Measurements from ENCODE around the gene RPAP3. TPM values are rescaled to one million over a fixed set of nuclear protein-coding genes. Genes with fewer than 3 reads are reported as not detected.

Gene RPAP3
- total RNA-seq, 4 donors from 2014 or later: 17.9 to 24.9 (median 21.4) TPM

- Histone ChIP-seq H3K4me3 (replicated peaks in 1 of 3) (no peak overlapping the region), H3K27me3 (no peaks in the 10 kb centered on the region), H3K9me3 (no peaks in the 10 kb centered on the region), H3K4me1 (peaks cover 35 to 63% of the 10 kb centered on the region in 2 donors), H3K36me3 (peaks cover 20 to 21% of the 10 kb centered on the region in 2 donors), H3K27ac (peak overlapping the region in 2 of 3 donors; percentile 1 to 50)
- intact Hi-C loops (cut with DNase I): loop anchor here (5.0 kb wide), 1 partner anchor 34 kb away; no protein-coding TSS in a partner anchor
- WGBS, 2 donors: 85 to 86% methylated on average over 9 of the region's 9 CpGs
- TF ChIP-seq POLR2A (IDR thresholded peaks at IDR 0.05) (no peak), CTCF (IDR thresholded peaks at IDR 0.05) (no peak)
- no peak for DNase-seq
Measured at GRCh38 chr12:47743311-47743860, 37.6 kb upstream of the RPAP3 start.

GRCh38 chr12:47742253-47742825 lies 36.5 kb upstream of the RPAP3 start:
- H3K36me3 ChIP-seq: peaks cover 10 to 11% of the 10 kb centered on the region in 2 donors
- no peaks in the 10 kb centered on the region for H3K27me3 ChIP-seq
- H3K4me1 ChIP-seq: peaks cover 41 to 72% of the 10 kb centered on the region in 2 donors
- TF ChIP-seq CTCF (IDR thresholded peaks at IDR 0.05) (peak; percentile 90 to 98 (median 94)), POLR2A (IDR thresholded peaks at IDR 0.05) (no peak)
- 80 to 81% methylated on average over 7 of the region's 7 CpGs for WGBS, 2 donors
- no peak overlapping the region for H3K4me3 ChIP-seq (replicated peaks in 1 of 3)
- intact Hi-C loops (cut with DNase I): loop anchor here (5.0 kb wide), 1 partner anchor 35 kb away; no protein-coding TSS in a partner anchor
- no peaks in the 10 kb centered on the region for H3K9me3 ChIP-seq
- H3K27ac ChIP-seq: peak overlapping the region in 1 of 3 donors; percentile 43
- DNase-seq: peak; percentile 47 to 65

- peaks cover 0 to 1% of the 10 kb centered on the region in 2 donors for H3K36me3 ChIP-seq
- H3K9me3 ChIP-seq: no peaks in the 10 kb centered on the region
- H3K4me1 ChIP-seq: peaks cover 50 to 79% of the 10 kb centered on the region in 2 donors
- 8 to 18% methylated on average over 4 of the region's 4 CpGs for WGBS, 2 donors
- intact Hi-C loops (cut with DNase I): loop anchor here (5.0 kb wide), 1 partner anchor 36 kb away; no protein-coding TSS in a partner anchor
- peak; percentile 96 for DNase-seq
- no peak for TF ChIP-seq CTCF (IDR thresholded peaks at IDR 0.05)
- TF ChIP-seq POLR2A (IDR thresholded peaks at IDR 0.05): no peak
- no peak overlapping the region for H3K4me3 ChIP-seq (replicated peaks in 1 of 3)
- H3K27ac ChIP-seq: peak overlapping the region; percentile 81 to 91 (median 84)
- H3K27me3 ChIP-seq: no peaks in the 10 kb centered on the region
Measured at GRCh38 chr12:47741340-47741703, 35.5 kb upstream of the RPAP3 start.

- H3K27me3 ChIP-seq: no peaks in the 10 kb centered on the region
- WGBS, 2 donors: 40 to 43% methylated on average over 9 to 18 of the region's 21 CpGs
- no peak overlapping the region for H3K4me3 ChIP-seq (replicated peaks in 1 of 3)
- no peaks in the 10 kb centered on the region for H3K9me3 ChIP-seq
- peak overlapping the region; percentile 81 to 91 (median 84) for H3K27ac ChIP-seq
- TF ChIP-seq CTCF (IDR thresholded peaks at IDR 0.05) (peak in 3 of 6 experiments; percentile 6 to 27 (median 25)), POLR2A (IDR thresholded peaks at IDR 0.05) (no peak)
- peaks cover 51 to 79% of the 10 kb centered on the region in 2 donors for H3K4me1 ChIP-seq
- intact Hi-C loops (cut with DNase I): loop anchor here (5.0 kb wide), 1 partner anchor 37 kb away; no protein-coding TSS in a partner anchor
- peak; percentile 78 to 81 for DNase-seq
- no peaks in the 10 kb centered on the region for H3K36me3 ChIP-seq
Measured at GRCh38 chr12:47740606-47741339, 34.9 kb upstream of the RPAP3 start.
